Hepatocyte (in vitro differentiated cells): Measurements from ENCODE around the gene CCM2. TPM values are rescaled to one million over a fixed set of nuclear protein-coding genes. Genes with fewer than 3 reads are reported as not detected.

Experiments used
- DNase-seq: peaks from one replicate; pipeline ENCODE4 v3.0.0-alpha.2; 2016; ENCODE audit warnings: low spot score
- H2AFZ ChIP-seq: fragments of 200-600 bp; sonication (generic); 2 replicates; pipeline ENCODE4 v1.6.0; 2016; ENCODE audit warnings: antibody characterized with exemption, mild to moderate bottlenecking
- H3K27ac ChIP-seq: fragments of 200-600 bp; sonication (generic); 2 replicates; pipeline ENCODE4 v1.5.1; 2016; ENCODE audit warnings: mild to moderate bottlenecking
- H3K27me3 ChIP-seq: fragments of 200-600 bp; sonication (generic); 2 replicates; pipeline ENCODE4 v1.6.1; 2016
- H3K36me3 ChIP-seq: fragments of 200-600 bp; sonication (generic); replicated peaks from 2 replicates; pipeline ENCODE4 v1.5.1; 2016; ENCODE audit warnings: low read depth; ENCODE audit not compliant: insufficient read depth
- H3K4me1 ChIP-seq: fragments of 200-600 bp; sonication (generic); 2 replicates; pipeline ENCODE4 v1.5.1; 2016; ENCODE audit warnings: mild to moderate bottlenecking, moderate library complexity; ENCODE audit not compliant: insufficient read depth
- H3K4me2 ChIP-seq: fragments of 200-600 bp; sonication (generic); 2 replicates; pipeline ENCODE4 v1.6.0; 2016
- H3K4me3 ChIP-seq: fragments of 200-600 bp; sonication (generic); 2 replicates; pipeline ENCODE4 v1.5.1; 2016; ENCODE audit warnings: mild to moderate bottlenecking
- H3K79me2 ChIP-seq: fragments of 200-600 bp; sonication (generic); 2 replicates; pipeline ENCODE4 v1.6.0; 2017; ENCODE audit warnings: mild to moderate bottlenecking
- H3K9me2 ChIP-seq: fragments of 200-600 bp; sonication (generic); replicated peaks from 2 replicates; pipeline ENCODE4 v1.6.0; 2017; ENCODE audit warnings: mild to moderate bottlenecking; ENCODE audit not compliant: insufficient read depth
- H3K9me3 ChIP-seq: fragments of 200-600 bp; sonication (generic); 2 replicates; pipeline ENCODE4 v1.5.1; 2016; ENCODE audit warnings: low read depth, mild to moderate bottlenecking
- H4K20me1 ChIP-seq: fragments of 200-600 bp; sonication (generic); 2 replicates; pipeline ENCODE4 v1.6.0; 2016; ENCODE audit warnings: mild to moderate bottlenecking; ENCODE audit not compliant: insufficient read depth, poor library complexity, severe bottlenecking
- EZH2 ChIP-seq: fragments of 200-600 bp; sonication (generic); IDR thresholded peaks from 2 replicates; pipeline ENCODE4 v1.6.1; 2016; ENCODE audit warnings: antibody characterized with exemption, mild to moderate bottlenecking, borderline replicate concordance
- EZH2phosphoT487 ChIP-seq: fragments of 200-600 bp; sonication (generic); IDR thresholded peaks from one replicate; pipeline ENCODE4 v1.6.1; 2018; ENCODE audit warnings: antibody characterized with exemption, mild to moderate bottlenecking, low read depth, moderate library complexity; ENCODE audit not compliant: unreplicated experiment, severe bottlenecking
- WGBS: methylation state at CpG from one replicate; pipeline ENCODE4 v1.1.6; 2016; ENCODE audit warnings: low lambda C conversion rate; ENCODE audit errors: missing lambda C conversion rate; 5-methylcytosine and 5-hydroxymethylcytosine counted together
- polyA plus RNA-seq: library from polyadenylated mRNA; unstranded; fragments of >200 nt; fragmentation: Nextera tagmentation; extraction: Ambion mirVana; gene quantifications from 2 replicates; pipeline ENCODE4 v1.2.1, GENCODE V29; 2016
- total RNA-seq: library from RNA; depleted of rRNA; stranded (reverse); fragments of >200 nt; gene quantifications from 2 replicates; pipeline ENCODE4 v1.2.3, GENCODE V29; 2014
- TF ChIP-seq, protein P1 (sequence below): fragments of 200-600 bp; sonication (generic); IDR thresholded peaks from 2 replicates; pipeline ENCODE4 v1.5.1; 2016; ENCODE audit warnings: antibody characterized with exemption, mild to moderate bottlenecking; ENCODE audit not compliant: poor library complexity

The CCM2 gene
- total and polyA plus RNA-seq, 2 experiments from 2014 or later = 32.2 to 57.1 TPM

DNA sequence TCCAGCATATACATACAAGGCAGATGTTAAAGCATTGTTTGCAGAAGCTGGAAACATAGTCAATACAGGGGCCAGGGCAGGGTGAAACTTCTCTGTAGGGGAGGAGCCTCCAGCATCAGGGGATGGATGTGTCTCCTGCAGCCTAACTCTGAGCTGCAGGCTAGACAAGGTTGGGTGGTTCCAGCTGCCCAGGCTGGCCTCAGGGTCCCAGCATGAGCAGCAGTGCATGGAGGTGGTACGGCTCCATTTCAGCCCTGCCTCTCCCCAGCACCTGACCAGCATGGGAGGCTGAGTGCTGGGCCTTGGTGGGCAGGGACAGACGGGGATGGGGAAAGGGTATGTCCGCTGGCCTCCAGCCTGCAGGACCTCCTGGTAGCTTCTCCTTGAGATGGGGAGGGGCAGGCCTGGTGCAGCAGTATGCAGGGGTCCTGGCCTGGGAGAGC is 118.9 kb downstream of the CCM2 start:
- Histone ChIP-seq H3K27ac (no peak overlapping the region), H3K4me2 (no peak overlapping the region), H3K4me3 (no peak overlapping the region), H3K27me3 (peaks cover 7% of the 10 kb centered on the region), H3K4me1 (no peaks in the 10 kb centered on the region), H3K79me2 (no peaks in the 10 kb centered on the region), H4K20me1 (no peaks in the 10 kb centered on the region), H3K9me2 (no peaks in the 10 kb centered on the region), H3K36me3 (no peaks in the 10 kb centered on the region), H3K9me3 (no peaks in the 10 kb centered on the region), H2AFZ (no peak overlapping the region)
- WGBS = 92% methylated on average over 3 of the region's 3 CpGs
- DNase-seq = no peak
- TF ChIP-seq EZH2 (no peak), EZH2phosphoT487 (no peak)
- TF ChIP-seq, protein P1, sequence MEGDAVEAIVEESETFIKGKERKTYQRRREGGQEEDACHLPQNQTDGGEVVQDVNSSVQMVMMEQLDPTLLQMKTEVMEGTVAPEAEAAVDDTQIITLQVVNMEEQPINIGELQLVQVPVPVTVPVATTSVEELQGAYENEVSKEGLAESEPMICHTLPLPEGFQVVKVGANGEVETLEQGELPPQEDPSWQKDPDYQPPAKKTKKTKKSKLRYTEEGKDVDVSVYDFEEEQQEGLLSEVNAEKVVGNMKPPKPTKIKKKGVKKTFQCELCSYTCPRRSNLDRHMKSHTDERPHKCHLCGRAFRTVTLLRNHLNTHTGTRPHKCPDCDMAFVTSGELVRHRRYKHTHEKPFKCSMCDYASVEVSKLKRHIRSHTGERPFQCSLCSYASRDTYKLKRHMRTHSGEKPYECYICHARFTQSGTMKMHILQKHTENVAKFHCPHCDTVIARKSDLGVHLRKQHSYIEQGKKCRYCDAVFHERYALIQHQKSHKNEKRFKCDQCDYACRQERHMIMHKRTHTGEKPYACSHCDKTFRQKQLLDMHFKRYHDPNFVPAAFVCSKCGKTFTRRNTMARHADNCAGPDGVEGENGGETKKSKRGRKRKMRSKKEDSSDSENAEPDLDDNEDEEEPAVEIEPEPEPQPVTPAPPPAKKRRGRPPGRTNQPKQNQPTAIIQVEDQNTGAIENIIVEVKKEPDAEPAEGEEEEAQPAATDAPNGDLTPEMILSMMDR = no peak

DNA sequence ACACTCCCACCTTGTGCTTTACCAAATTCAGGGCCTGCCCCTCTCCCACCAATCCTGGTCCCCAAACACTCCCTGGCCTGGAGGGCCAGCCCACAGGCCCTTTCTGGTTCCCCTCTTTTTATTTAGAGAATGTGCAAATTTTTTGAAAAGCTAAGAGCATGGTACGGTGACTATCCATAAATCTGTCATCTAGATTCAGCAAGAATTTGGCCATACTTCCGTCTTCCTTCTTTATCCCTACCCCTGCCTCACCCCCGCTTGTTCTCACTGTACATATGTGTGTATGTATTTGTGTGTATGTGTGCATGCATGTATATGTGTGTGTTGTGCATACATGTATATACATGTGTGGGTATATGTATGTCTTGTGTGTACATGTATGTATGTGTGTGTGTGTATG is 119.5 kb downstream of the CCM2 start:
- 88% methylated on average over 3 of the region's 3 CpGs for WGBS
- no peak overlapping the region for H3K4me2 ChIP-seq
- H2AFZ ChIP-seq = no peak overlapping the region
- no peaks in the 10 kb centered on the region for H3K9me2 ChIP-seq
- no peak overlapping the region for H3K27ac ChIP-seq
- H3K4me3 ChIP-seq = no peak overlapping the region
- no peaks in the 10 kb centered on the region for H3K4me1 ChIP-seq
- no peaks in the 10 kb centered on the region for H3K9me3 ChIP-seq
- TF ChIP-seq, protein P1 = no peak
- no peak for TF ChIP-seq EZH2
- peaks cover 7% of the 10 kb centered on the region for H3K27me3 ChIP-seq
- no peaks in the 10 kb centered on the region for H4K20me1 ChIP-seq
- no peaks in the 10 kb centered on the region for H3K79me2 ChIP-seq
- no peaks in the 10 kb centered on the region for H3K36me3 ChIP-seq
- no peak for DNase-seq

DNA sequence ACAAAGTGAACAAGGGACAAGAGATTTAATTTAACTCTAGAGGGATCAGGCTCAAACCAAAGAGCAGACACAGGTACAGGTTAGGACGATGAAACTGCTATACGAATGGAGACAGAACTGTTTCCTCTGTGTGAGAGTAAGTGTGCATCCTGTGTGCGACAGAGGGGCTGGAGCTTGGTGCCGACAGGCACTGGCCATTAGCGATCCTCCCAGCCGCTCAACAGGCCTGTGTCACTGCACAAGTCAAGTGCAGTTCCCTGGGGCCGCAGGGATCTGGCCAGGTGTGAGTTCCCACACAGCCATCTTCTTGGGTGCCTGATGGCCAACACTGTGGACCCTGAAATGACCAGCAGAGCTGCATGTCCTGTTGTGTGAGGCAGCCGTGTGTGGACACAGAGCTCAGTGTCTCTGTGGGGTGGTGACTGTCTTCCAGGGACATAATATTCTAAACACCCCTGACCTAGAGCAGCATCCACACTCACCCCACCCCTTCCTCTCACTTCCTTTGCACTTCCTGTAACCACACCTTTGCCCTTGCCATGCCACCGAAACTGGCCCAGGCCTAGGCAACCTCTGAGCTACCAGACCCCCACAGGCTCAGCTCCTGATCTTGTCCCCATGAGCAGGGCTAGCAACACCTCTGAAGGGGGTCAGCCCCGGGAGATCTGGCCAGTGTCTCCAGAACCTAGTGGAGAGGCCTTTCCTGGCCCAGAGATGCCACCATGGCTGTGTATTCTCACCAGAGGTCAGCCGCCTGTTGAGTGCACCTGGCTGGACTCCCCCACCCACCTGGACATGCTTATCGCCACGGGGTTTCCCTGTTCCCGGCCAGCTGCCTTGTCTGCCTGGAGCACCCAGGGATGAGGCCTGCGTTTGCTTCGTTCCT is 123.2 kb downstream of the CCM2 start:
- H3K4me3 ChIP-seq = no peak overlapping the region
- no peaks in the 10 kb centered on the region for H3K36me3 ChIP-seq
- no peaks in the 10 kb centered on the region for H3K9me3 ChIP-seq
- H3K4me2 ChIP-seq = no peak overlapping the region
- 80% methylated on average over 16 of the region's 16 CpGs for WGBS
- TF ChIP-seq, protein P1 = no peak
- TF ChIP-seq EZH2 (no peak), EZH2phosphoT487 (no peak)
- H3K4me1 ChIP-seq = no peaks in the 10 kb centered on the region
- H3K79me2 ChIP-seq = no peaks in the 10 kb centered on the region
- no peak for DNase-seq
- H3K27me3 ChIP-seq = no peaks in the 10 kb centered on the region
- no peaks in the 10 kb centered on the region for H4K20me1 ChIP-seq
- no peak overlapping the region for H2AFZ ChIP-seq
- H3K9me2 ChIP-seq = no peaks in the 10 kb centered on the region
- H3K27ac ChIP-seq = no peak overlapping the region
